Stimulated activated CD4-positive, alpha-beta T cell treated with anti-CD3 and anti-CD28 coated beads, TNF-alpha, amount 100 ng/mL, for 48 hours (primary cell): ENCODE measurements around the gene ASPM.
"Not testable (repeated sequence)": the region's sequence is repeated elsewhere in the genome, so short reads cannot be mapped to it uniquely, and the experiment has no call there.

ENCODE experiments used
- DNase-seq, 3 donors: peaks; one replicate each; pipeline ENCODE4 v3.0.0-alpha.2; 2020; ENCODE audit warnings: low read depth in 3 of 3

Gene ASPM

GRCh38 chr1:197143276-197143675, 3.2 kb downstream of the ASPM start:
- no peak for DNase-seq

- no peak for DNase-seq
Observed at GRCh38 chr1:197141575-197141974, 4.9 kb downstream of the ASPM start.

- no peak for DNase-seq
Observed at GRCh38 chr1:197140121-197140520, 6.3 kb downstream of the ASPM start.

DNA sequence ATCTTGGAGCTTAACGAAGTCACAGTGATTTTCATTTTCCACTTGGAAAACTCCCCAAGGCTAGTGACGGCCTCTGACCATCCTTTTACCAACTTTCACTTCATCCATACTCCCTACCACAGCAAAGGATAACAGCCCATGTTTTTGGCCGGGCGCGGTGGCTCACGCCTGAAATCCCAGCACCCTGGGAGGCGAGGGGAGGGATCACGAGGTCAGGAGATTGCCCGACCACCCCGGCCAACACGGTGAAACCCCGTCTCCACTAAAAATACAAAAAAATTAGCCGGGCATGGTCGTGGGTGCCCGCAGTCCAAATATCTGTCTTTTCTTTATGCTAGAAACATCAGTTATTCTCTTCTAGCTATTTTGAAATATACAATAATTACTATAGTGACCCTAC, 7.3 kb downstream of the ASPM start:
- no peak for DNase-seq

GRCh38 chr1:197137322-197137721, 9.1 kb downstream of the ASPM start:
- DNase-seq, result no peak

GRCh38 chr1:197130677-197131304, 15.7 kb downstream of the ASPM start:
- DNase-seq, result no peak

- no peak for DNase-seq
Observed at GRCh38 chr1:197129698-197130097, 16.8 kb downstream of the ASPM start.

DNA sequence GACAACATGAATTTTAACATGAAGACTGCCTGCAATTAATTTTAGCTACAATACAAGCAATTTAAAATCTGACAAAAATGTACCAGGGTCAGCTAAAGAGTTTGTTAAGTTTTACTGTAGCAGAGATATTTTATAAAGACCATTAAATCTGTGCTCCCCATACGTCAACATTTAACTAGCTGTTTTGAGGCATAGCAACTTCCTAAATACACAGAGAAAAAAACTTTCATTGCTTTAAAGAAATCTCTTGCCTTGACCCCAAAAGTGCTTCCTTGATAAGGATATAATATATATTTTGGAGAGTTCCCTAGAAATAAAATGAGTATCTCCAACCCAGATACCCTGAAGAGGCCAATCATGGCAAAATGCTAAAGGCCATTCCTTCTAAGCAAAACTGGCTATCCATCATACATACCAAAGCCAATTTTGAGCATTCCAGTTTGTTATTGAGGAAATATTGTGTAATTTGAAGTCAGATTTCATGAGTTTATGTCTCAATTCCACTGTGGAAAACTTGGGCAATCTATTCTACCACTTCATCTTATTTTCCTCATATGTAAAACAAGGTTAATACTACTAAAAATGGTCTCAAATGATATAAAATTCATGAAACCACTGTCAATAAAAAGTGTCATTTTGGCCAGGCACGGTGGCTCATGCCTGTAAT, 19.1 kb downstream of the ASPM start:
- DNase-seq, result no peak

DNA sequence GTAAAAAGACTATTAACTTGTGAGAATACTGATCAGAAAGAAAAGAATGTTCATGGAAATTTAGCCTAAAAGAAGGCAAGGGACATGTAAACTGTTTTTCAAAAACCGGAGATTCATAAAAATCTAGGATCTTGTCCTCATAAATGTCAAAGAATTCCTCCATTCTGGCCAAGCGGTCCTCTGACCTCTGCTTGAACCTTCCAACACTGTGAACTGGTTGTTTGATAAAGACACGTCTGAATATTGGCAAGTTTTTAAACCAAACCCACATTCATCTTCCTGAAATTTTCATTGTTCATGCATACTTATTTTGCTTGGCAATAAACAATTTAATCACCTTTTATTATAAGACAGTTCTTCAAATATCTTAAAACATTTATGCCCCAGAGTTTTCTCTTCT, 19.8 kb downstream of the ASPM start:
- no peak for DNase-seq

DNA sequence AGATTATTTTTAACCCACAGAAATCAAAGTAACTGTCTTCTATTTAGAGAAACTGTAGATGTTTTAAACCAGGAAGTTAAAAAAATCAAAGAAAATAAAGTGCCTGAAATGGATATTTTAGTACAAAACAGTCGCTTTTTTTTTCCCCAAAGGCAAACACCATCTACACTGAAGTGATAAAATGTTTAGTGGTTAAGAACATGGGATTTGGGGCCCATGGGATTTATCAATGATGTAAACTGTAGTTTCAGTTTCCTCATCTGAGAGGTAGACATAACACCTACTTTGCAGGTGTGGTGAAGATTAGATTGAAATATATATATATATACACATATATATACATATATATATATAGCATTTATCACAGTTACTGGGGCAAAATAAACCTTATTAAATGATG, 22.1 kb downstream of the ASPM start:
- no peak for DNase-seq

DNA sequence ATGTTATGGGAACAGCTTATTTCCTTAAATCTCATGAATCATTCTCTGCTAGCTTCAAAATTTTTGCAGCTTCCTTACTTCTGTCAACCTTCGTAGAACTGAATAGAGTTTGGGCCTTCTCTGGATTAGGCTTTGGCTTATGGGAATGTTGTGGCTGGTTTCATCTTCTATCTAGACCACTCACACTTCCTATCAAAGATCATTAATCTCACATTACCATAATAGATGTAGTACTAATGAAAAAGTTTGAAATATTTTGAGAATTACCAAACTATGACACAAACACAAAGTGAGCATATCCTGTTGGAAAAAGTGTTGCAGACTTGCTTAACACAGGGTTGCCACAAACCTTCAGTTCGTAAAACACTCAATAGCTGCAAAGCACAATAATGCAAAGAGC, 30.3 kb downstream of the ASPM start:
- no peak for DNase-seq

- DNase-seq, result no peak
Observed at GRCh38 chr1:197106869-197107268, 39.6 kb downstream of the ASPM start.

DNA sequence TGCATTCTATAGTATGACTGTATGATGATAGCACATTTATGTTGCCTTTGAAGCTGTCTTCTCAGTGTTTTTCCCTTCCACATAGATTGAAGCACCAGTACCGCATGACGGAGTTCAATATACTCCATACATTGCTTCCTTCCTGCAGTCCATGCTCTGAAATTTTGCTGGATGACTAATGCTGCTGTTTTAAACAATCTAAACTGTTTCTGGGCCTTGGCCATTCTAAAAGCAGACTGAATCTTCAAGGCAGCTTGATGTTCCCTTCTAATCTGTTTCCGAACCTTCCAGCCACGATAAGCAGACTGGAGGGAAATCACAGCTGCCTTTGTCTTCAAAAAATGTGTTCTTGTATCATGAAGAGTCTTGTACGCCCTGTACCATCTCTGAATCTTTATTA, 43.2 kb downstream of the ASPM start:
- DNase-seq, result no peak

DNA sequence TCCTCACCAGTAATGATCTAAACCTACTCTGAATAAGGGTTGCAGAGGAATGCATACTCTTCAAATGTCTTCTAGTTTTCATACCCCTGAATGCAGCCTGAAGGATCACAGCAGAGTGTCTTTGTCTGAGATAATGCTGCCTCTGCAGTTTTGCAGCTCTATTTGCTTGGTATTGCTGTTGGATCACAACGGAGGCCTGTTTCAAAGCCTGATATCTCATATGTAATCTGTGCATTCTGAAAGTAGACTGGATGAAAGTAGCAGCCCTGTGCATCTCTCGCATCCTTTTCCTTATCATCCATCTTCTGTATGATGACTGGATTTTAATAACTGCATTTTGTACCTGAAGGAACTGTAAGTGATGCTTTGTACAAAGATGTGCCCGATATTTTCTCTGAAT, 44.5 kb downstream of the ASPM start:
- DNase-seq, result no peak

DNA sequence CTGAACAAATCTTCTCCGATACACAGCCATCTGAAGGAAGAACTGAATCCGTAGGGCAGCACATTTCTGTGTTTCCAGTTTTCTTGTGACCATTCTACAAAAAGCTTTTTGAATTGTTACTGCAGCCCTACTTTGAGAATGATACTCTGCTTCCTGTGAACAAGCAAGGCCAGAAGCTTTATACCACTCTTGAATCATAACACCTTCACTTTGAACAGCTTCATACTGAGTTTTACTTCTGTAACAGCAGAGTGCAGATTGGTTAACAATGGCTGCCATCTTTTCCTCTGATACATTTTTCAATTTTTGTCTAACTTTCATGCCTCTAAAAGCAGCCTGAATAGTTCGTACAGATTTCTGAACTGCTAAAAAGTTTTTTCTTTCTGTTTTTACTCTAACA, 45.8 kb downstream of the ASPM start:
- DNase-seq, result no peak

DNA sequence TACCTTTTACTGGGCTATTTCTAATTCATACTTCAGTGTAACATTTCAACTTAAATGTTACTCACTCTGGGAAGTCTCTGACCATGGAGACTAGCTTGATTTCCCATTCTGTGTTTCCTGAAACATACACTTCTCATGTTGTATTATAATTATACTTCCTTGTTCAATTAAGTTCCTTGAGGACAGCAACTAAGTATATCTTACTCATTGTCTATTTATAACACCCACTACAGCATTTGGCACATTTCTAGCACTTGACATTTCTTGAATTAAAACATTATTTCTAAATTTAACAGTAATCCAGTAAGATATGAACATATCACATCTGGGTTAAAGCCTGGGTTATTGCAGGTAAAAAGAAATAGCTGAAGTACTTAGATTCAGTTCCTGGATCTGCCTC, 47.0 kb downstream of the ASPM start:
- no peak for DNase-seq

GRCh38 chr1:197096971-197097370, 49.5 kb downstream of the ASPM start:
- not testable (repeated sequence) for DNase-seq

- no peak for DNase-seq
Observed at GRCh38 chr1:197096137-197096536, 50.3 kb downstream of the ASPM start.

DNA sequence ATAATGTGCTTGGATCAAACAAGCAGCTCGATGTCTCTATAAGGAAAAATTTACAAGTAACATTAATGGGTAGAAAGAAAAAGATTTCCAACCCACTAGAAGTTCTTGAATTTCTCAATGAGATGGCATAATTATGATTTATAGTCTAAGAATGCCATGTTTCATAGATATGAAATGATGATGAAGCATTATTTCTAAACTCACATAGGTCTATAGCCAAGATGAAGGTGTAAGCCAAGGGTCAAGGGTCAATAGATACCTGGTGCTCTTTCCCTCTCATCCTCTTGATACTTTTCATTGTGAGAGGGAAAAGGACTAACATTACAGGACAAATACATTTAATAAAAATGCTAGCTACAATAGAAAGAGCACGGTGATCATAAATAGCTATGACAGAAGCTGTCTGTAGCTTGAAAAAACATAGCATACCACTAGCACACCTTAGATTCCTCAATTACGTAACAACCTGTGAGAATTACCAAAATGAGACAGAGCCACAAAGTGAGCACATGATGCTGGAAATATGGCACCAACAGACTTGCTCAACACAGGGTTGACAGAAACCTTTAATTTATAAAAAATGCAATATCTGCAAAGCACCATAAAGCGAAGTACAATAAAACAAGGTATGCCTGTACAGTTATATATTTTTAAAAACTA, 53.1 kb downstream of the ASPM start:
- no peak for DNase-seq

GRCh38 chr1:197092491-197093023, 53.9 kb downstream of the ASPM start:
- DNase-seq, result no peak

- no peak for DNase-seq
Observed at GRCh38 chr1:197083474-197083873, 63.0 kb downstream of the ASPM start.

DNA sequence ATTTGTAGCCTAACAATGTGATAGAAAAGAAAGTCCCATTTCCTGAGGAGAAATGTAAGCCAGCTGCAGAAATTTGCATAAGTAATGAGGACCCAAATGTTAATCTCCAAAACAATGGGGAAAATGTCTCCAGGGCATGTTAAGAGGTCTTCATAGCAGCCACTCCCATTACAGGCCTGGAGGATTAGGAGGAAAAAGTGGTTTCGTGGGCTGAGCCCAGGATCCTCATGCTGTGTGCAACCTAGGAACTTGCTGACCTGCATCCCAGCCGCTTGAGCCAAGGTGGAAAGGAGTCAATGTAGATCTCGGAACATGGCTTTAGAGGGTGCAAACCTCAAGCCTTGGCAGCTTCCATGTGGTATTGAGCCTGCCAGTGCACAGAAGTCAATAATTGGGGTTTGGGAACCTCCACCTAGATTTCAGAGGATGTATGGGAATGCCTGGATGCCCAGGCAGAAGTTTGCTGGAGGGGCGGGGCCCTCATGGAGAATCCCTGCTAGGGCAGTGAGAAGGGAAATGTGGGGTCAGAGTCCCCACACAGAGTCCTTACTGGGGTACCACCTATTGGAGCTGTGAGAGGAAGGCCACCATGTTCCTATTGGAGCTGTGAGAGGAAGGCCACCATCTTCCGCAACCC, 65.2 kb downstream of the ASPM start:
- no peak for DNase-seq

DNA sequence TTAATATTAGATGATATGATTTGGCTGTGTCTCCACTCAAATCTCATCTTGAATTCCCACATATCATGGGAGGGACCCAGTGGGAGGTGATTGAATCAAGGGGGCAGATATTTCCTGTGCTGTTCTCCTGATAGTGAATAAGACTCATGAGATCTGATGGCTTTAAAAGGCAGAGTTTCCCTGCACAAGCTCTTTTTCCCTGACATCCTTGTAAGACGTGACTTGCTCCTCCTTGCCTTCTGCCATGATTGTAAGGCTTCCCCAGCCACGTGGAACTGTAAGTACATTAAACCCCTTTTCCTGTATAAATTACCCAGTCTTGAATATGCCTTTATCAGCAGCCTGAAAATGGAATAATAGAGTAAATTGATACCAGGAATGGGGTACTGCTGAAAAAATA, 66.1 kb downstream of the ASPM start:
- DNase-seq, result no peak
